ENCODE results near the gene GPRC5A.

- no peak for TF ChIP-seq CTCF (IDR thresholded peaks at IDR 0.05)
- TF ChIP-seq POLR2A (IDR thresholded peaks at IDR 0.05): no peak
These were observed 32.8 kb downstream of the GPRC5A start for GRCh38 chr12:12924169-12924568.
